GM21447 (cell line): ENCODE results near the gene NDRG2.

Experiments
- ATAC-seq: cut with Tn5 transposase; IDR thresholded peaks from one replicate; pipeline ENCODE4 v1.9.1; 2021; ENCODE audit not compliant: unreplicated experiment

Gene NDRG2

DNA sequence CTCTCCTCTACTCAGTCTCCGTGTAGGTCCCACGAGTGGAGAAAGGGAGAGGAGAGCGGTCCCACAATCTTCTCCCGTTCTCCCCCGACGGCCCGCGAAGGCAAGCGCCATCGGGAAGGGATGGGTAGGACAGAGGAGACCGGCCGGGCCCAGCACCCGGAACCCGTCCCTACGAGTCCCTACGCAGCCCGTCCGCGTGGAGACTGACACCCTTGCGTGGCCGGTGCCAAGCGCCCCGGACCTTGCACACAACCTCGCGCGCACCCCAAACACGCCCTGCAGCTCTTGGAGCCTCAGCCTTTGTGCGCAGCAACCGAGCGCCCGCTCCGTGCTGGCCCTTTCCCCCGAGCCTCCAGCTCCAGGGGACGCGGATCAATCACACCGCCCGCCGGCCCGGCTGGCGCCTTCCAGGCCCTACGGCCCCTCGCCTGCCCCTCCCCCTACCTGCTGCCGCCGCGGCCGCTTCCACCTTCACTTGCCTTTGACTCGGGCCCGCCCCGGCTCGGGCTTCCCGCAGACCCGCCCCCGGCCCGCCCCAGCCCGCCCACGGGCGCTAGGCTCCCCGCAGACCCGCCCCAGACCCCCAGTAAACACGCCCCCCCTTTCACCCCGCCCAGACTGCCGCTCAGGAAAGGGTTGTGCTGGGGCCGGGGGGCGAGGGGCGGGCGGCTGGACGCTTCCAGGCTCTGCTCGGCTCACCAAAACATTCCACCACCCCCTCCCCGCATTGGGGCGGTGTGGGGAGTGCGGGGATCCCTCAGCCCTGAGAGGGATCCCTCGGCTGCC, at the start of gene NDRG2:
NDRG2 (minus strand) TSS at position 477 of the 786 bp plus-strand sequence. CDS start 1,746 bp downstream, outside the sequence.
- no peak for ATAC-seq

DNA sequence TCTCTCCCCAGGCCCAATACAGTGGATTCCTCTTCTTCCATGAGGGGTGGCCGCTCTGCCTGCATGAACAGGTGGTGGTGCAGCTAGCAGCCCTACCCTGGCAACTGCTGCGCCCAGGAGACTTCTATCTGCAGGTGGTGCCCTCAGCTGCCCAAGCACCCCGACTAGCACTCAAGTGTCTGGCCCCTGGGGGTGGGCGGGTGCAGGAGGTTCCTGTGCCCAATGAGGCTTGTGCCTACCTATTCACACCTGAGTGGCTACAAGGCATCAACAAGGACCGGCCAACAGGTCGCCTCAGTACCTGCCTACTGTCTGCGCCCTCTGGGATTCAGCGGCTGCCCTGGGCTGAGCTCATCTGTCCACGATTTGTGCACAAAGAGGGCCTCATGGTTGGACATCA, 49.1 kb upstream of the NDRG2 start:
- ATAC-seq: no peak

DNA sequence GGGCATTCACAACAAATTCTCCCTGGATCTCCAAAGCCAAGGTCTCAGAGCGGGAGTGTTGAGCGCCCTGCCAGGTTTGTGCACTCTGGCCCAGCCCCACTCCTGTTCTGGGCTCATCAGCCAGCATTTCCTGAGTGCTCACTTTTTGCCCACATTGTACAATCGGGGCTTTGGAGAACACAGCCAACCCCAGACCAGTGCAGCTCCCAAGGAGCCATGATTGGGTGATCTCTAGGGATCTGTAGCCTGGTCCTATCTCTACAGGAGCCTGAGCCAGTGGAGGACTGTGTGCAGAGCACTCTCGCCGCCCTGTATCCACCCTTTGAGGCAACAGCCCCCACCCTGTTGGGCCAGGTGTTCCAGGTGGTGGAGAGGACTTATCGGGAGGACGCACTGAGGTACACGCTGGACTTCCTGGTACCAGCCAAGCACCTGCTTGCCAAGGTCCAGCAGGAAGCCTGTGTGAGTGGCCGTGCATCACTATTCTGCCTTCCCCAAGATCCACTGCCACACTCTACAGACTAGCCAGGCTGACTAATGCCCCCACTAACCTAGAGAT, 48.0 kb upstream of the NDRG2 start:
- ATAC-seq: no peak

DNA sequence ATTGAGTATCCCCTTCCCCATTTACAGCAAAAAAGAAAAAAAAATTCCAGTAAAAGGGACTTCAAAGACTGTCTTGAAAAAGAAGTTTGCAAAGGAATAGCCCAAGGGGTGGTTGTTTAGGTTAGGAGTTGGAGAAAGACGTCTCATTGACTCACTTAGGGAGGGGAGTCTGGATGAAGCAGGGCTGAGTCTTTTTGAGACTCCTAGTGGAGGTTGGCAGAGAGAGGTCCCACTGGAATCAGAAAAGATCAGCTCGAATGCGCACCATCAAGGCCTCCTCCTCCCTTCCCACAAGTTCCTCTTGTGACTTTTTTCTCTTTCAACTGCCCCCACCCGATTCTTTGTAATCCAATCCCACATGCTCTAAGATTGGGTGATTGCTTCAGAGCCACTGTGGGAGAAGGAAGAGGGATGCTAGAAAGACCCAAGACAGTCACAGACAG, 47.2 kb upstream of the NDRG2 start:
- no peak for ATAC-seq

DNA sequence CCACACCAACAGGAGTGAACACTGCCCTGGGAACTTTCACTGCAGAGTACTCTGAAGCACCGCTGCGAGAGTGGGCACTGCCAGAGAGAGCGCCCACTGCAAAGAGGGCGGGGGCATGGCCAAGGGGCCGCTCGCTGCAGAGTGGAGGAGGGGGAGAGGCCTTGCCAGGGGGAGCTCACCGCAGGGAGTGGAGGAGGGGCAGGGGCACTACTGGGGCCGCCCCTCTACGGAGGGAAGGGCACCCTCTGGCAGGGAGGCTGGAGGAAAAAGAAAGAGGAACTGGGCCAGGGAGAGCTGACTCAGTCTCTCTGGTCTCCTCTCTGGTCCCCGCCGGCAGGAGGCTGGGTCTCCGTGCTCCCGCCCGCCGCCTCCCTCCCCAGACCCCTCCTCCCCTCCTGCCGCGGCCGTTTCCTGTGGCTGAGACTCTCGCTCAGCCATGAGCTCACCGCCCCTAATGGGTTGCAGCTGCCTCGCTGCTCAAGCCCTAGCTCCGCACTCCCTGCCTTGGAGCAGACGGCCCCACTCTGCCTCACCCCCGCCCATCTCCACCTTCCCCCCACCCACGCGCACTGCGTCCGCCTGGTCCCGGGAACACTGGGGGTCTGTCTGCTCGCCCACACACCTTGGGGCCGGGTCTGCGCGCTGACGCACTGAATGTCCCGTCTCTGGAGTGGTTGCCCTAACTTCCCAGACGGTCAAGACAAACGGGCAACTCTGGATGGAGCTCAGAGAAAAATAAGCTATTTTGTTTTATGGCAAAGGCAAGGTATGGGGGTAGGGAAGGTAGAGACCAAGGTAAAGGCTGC, 46.6 kb upstream of the NDRG2 start:
- peak; percentile 73 for ATAC-seq

DNA sequence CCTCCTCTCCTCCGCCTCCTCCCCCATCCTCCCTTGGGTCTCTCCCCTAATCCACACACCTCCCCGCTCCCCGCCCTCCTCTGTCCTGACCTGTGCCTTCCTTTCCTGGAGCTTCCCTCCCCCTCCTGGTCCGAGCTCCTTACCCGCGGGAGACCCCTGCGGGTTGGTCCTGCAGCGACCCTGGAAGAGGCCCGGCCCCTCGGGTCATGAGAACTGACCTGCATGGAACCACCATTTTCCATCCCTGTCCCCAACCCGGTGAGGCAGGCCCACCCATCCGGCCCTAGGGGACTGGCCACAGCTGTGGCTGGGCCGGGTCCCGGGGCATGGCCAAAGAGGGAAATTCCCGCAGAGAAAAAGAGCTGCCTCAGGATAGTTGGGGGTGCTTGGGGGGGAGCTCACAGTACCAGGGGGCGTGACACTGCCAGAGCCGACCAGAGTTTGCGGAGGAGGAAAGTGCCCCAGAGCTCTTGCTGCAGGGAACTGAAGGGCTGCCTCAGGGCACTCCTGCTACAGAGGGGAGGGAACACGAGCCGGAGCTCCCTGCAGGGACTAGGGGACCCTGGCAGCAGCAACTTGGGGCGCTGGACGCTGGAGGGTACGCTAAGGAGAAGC, 45.9 kb upstream of the NDRG2 start:
- peak; percentile 20 for ATAC-seq

DNA sequence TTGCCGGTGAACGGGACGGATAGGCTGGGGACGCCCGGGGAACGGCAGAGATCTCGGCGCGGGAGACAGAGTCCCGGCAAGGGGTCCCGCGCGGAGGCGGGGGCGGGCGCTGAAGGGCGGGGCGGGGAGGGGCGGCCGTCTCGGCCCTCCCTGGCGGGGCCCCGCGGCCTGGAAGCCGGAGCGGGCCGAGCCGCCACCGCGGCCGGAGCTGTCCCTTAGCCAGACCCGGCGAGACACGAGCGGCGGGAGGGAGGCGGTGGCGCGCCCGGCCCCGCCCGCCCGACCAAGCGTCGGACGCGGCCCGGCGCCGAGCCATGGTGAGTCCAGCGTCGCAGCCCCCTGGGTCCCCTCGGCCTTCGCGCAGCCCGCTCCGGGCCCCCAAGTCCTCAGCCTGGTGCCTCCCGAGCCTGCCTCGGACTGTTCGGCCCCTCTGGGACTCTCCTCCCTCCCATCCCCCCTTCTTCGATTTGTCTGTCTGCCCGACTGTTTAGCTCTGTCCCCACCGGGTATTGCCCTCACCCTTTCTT, 45.3 kb upstream of the NDRG2 start, which contains the start of gene ARHGEF40:
ARHGEF40 (plus strand) TSS at position 222 of the 527 bp plus-strand sequence; CDS start at position 315, 93 bp downstream.
- no peak for ATAC-seq

DNA sequence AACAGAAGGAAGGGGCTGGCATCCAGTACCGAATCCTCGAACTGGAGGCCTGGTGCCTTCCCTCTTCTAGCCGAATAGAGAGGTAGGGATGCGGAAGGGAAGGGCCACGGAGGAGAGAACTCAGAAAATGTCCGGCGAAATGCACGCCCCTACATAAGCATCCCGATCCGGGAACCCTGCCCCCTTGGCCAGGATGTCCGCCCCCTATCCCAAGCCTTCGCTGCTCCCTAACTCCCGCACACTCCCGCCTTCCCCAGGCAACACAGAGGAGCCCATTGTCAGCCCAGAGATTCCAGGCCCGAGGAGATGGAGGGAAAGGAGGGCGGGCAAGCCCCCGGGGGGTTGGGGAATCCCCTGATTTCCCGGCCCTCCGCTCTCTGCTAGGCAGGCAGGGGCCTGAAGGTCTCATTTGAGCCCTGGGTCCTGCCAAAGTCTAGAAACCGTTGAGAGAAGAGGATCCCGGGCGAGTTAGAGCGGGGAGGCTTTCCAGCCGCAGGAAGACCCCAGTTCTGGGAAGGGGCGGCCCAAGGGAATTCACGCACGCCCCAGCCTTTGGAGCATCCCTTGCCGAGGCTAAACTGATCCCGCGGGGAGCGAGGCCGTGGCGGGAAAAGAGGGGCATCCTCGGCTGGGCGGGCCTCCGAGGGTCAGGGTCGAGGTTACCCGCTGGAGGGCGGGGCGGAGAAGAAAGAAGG, 44.7 kb upstream of the NDRG2 start:
- ATAC-seq: no peak

DNA sequence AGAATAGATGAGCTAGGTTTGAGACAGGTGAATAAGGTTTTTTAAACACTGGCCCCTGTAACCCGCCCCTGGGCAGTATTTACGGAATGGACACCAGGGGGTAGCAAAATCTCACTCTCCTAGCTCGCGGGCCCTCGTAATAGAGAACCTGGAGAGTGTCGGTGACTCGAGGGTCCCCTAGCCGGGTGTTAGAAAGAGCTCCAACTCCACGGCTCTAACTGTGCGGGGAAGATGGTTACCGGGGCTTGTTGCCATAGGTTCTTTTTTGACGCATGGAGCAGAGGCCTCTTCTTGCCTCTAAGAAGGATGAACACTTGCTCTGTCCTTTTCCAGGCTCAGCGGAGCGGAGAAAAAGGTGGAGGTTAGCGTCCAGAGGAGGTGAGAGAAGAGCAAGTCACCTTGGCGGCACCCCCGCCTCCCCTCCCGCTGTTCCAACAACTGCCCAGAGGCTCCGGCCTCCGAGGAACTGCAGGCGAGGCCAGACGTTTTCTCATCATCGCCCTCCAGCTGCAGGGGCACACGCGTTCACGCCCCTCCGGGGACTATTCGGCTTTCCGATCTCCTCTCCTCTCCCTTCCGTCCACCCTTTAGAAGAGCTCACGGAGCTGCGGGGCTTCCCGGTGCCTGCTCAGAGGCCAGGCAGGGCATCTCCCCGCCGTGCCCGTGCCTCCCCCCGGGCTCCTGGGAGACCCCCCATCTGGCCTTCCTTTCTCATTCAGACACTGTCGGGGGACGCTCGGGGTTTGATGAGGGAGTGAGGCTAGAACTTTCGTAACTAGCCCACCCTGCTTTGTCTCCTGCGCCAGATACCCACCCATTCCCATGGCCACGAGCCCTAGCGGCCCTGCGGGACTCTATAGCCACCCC, 43.9 kb upstream of the NDRG2 start:
- no peak for ATAC-seq

DNA sequence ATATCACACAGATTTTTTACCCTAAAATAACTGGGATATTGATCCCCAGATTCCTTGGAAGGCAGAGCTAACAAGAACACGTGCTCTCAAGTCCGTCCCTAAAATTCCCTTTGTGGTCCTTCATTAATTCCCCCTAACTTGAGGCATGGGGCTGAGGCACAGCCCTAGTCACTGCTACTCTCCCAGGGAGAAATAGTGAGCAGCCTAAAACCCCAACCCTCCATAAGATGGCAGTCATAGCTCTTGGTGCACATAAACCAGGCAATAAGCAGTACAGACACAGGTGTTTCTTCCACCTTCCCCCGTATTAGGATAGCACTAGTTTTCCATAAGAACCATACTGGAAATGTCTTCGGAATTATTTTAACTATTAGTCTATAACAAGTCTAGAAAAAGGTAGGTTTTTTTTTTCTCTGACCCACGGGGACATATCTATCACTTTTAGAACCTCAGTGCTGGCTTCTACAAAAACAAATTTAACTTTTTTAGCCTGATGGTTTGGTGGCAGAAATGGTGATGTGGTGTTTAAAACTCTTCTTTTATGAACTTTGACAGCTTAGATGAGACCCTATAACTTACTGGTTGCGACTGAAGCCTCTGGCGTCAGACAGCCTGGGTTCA, 42.1 kb upstream of the NDRG2 start:
- no peak for ATAC-seq

DNA sequence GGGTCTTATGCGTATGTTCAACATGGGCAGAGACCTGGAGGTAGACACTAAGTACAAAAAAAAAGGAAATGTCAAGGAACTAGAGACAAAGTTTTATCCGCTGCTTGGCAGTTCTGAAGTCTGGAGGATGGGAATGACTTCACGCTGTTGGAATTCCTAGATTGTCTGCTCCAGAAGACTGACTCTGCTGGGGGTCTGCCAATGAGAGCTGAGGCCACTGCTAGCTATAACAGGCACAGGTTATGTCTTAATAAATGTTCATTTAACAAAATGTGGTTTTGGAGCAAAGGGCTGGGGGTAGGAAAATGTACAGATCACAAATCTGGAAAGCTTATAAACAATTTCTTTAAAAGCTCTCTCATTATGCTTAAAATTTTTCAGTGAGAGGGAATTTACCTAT, 38.6 kb upstream of the NDRG2 start:
- ATAC-seq: no peak

DNA sequence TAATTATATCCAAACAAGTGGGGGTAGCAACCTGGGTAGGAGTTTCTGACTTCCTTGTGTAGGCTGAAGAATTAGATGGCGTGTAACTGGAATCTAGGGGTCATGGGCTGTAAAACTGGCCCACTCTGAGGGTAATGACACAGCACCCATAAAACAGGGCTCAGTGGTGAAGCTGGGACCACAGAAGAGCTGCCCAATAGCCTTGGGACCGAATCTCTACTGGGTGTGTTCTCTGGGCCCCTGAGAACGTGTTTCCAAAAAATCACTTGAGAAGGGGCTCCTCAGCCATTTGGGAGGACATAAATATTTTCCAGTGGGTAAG, 36.4 kb upstream of the NDRG2 start:
- no peak for ATAC-seq

DNA sequence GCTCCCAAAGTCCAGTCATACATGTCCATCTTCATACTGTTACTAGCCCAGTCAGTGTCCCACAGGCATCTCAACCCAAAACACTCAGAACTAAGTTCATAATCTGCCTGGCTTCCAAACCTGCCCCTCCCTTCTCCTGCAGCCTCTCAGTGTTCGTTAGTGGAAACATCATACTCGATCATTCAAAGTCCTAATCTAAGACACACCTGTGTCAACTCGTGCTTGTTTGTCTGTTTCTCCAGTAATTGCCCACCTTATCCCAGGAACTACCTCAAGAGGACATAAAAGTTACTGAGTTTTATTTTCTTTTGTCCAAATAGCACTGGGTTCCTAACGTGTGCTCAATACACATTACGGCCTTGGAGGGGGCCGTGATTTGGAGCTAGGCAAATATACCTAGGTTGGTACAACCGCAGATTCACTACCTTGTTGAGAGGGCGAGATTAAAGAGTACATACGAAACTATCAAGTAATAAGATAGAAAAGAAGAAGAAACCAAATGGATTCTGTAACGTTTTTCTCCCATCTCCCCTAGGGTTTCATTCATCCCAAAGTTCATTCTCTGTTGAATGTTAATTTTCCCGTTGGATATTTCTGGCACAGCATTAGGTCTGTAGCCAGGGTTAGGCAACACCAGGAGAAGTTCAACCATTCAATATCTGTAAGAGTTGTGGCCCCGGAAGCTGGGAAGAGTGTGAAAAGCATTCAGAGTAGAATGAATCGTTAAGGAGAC, 35.9 kb upstream of the NDRG2 start:
- ATAC-seq: no peak

DNA sequence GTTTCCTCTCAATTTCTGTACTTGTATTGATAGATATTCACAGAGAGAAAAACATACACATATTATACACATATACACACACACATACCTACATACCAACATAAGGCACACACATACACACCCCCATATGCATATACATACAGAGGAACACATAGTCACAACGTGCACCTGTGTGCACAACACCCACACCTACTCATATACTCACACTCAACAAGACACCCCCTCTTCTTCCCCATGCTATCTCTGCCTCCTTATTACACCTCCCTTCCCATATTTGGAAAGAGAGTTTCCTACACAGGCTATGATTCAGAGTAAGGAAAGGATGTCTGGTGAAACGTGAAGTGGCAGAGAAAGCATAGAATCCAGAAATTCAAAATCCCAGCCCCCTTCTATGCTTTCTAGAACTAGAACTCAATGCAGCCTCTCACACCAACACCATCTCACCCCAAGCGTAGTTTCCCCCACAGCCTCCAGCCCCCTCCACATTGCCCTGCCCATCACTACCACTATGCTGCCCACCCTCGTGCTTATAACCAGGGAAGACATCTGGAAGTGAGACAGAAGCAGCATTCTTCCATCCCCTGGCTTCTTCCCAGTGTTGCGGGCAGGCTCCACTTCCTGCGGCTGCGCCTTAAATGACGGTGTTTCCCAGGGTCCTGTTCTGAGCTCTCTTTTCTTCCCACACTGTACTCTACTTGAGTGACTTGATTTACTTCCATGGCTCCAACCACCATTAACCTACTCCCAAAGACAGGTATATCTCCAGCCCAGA, 35.2 kb upstream of the NDRG2 start:
- no peak for ATAC-seq

DNA sequence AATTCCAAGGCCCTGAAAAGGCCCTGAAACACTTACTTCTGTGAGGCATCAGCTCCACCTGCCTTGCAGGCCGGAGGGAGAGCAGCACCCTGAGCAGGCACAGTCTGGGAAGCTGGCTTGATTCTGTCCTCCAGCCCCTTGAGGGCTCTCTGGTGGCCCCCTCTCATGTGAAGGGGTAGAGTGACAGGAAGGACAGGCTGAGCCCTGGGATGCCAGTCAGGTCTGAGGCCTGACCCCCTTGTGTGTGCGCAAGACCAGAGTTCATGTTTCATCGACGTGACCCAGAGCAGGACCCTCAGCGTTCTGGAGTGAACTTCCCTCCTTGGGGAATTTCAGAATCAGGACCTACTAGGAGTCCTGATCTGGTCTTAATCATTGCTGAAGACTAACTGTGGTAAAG, 34.0 kb upstream of the NDRG2 start:
- no peak for ATAC-seq

DNA sequence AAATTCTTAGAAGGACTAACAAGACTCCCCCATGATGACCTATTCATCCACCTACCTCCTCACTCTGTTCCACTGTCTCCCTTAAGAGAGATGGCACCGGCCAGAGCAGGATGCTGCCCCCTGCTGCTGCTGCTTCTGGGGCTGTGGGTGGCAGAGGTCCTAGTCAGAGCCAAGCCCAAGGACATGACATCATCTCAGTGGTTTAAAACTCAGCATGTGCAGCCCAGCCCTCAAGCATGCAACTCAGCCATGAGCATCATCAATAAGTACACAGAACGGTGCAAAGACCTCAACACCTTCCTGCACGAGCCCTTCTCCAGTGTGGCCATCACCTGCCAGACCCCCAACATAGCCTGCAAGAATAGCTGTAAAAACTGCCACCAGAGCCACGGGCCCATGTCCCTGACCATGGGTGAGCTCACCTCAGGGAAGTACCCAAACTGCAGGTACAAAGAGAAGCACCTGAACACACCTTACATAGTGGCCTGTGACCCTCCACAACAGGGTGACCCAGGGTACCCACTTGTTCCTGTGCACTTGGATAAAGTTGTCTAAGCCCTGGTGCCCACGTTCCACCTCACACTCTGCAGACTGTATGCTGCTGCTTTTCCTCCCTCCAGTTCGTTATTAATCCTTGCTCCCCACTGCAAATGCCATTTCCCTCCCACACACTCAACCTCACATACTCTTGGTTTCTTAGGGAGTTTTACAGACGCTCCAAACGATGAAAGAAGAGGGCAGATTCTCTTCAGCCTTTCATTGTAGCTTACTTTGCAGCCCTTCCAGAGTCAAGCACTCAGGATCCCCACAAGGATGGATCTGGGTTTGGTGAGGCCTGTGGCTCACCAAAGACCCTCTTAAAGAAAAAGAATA, 33.2 kb upstream of the NDRG2 start, which contains the start of gene RNASE8:
RNASE8 (plus strand) TSS at position 20 of the 873 bp plus-strand sequence; CDS start at position 91, 71 bp downstream.
- no peak for ATAC-seq
